HG02973 (cell line): ENCODE data around the gene CNTNAP2.

Experiments used
- ATAC-seq: cut with Tn5 transposase; IDR thresholded peaks from one replicate; pipeline ENCODE4 v1.9.1; 2021; ENCODE audit warnings: moderate library complexity; ENCODE audit not compliant: unreplicated experiment

Gene CNTNAP2

DNA sequence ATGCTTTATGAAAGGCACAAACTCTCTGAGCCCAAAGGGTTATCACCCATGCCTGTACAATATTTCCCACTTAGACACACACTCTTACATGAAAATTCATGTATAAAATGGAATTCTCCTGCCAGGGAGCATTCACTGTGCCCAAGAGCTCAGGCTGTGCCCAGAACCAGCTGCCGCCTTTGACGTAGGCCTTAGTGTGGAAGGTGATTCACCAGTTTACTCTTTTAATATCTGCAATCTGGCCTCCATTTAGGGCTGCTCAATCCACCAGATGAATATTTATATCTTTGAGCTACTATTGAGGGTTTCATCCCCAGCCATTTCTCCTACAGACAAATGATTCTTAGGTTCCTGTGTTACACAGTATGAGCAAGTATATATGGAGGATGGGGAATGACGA, 849.7 kb downstream of the CNTNAP2 start:
- ATAC-seq, result no peak

- no peak for ATAC-seq
Measured at GRCh38 chr7:146982482-146982881, 865.9 kb downstream of the CNTNAP2 start.

- ATAC-seq, result no peak
Measured at GRCh38 chr7:146991596-146991995, 875.0 kb downstream of the CNTNAP2 start.

DNA sequence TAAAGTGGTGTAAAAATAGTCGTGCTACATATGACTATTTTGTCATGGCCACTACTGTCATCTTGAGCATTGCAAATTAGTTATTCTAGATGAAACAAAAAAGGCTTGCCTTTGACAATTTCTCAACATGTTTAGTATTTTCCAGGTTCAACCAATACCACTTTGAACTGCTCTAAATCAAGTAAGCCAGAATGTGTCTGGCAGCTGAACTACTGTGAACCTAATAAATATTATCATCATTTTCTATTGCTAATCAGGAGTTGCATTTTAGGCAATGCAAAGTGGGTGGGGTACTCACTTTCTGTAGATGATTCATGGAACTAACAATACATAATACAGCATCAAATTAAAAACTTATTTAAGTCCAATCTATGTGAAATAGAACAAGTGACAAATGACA, 877.2 kb downstream of the CNTNAP2 start:
- no peak for ATAC-seq

DNA sequence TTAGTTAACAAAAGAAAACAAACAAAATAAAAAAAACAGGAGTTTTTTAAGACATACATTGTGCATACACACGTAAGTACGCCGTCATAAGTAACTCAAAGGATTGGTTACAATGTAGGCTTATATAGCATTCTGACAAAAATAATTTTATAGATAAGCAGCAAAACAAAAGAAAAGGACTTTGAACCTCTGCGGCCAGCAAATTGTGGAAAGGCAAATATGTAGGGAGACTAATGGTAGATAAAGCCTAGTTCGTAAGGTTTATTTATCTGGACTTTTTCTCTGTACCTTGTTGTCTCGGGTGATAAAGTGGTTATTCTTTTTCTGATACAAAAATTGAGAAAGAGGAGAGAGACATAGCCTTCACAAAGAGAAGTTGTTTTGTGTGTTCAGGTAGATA, 891.9 kb downstream of the CNTNAP2 start:
- no peak for ATAC-seq

- ATAC-seq, result no peak
Measured at GRCh38 chr7:147012666-147013065, 896.1 kb downstream of the CNTNAP2 start.

GRCh38 chr7:147013825-147014224, 897.2 kb downstream of the CNTNAP2 start:
- no peak for ATAC-seq

DNA sequence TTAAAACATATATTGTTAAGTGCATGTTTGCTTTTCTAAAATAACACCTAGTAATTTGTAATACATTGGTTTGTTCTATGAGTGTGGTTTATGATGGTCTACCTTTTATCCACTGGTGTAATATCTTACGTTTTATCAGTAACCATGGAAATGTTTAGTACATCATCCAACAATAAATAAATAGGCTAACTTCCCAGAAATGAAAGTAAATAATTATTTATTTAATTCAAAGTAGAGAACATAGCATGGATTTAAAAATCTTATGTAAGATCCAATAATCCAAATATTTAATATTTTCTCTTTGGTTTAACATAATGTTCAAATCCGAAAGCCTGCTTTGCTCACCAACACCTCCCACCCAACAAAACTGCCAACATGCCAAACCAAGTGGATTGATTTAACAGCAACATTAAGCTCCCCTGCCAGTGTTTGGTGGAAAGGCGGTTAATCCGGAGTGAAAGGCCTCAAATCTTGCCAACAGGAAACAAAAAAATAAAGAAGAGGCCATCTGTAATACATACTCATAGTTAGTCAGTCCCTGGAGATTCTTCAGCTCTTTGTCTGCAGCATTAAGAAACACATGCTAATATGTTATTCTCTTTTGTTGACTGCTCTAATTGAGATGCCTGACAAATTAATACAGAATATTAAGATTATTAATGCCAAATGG, 897.8 kb downstream of the CNTNAP2 start:
- no peak for ATAC-seq

DNA sequence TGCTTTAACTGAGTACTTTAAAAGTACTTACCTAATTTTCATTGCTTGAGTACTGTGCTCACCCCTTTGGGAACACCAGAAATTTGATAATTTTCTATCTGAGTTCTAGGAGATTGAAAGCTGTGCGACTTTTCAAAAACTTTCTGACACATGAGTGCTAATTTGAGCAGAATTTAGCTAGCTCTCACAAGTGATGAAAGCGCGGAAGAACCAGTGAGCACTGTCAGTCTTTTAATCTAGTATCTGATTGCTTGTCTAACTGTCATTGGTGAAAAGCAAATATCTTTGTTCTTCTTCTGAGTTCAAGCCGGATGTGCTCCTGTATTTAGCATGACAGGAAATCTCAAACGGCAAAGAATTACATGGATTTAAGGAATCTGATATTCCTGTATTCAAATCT, 899.4 kb downstream of the CNTNAP2 start:
- no peak for ATAC-seq

GRCh38 chr7:147022056-147022455, 905.5 kb downstream of the CNTNAP2 start:
- no peak for ATAC-seq

DNA sequence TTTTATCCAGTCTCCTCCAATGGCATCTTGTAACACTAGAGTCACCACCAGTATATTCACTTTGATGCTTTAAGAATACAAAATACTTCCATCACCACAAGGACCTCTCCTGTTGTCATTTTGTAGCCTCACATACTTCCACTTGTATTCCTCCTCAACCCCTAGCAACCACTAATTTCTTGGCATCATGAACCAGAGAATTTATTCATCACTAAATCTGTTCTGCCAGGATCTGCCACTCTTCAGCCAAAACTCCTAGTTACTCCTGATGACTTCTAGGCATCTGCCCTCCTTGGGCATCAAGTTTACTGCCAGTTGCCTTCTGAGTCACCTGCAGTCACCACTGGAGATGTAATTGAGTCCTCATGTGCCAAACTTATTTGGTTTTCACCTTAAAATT, 906.8 kb downstream of the CNTNAP2 start:
- no peak for ATAC-seq

- ATAC-seq, result no peak
Measured at GRCh38 chr7:147029953-147030352, 913.4 kb downstream of the CNTNAP2 start.

GRCh38 chr7:147033641-147034040, 917.0 kb downstream of the CNTNAP2 start:
- no peak for ATAC-seq

- ATAC-seq, result no peak
Measured at GRCh38 chr7:147041438-147041837, 924.8 kb downstream of the CNTNAP2 start.

DNA sequence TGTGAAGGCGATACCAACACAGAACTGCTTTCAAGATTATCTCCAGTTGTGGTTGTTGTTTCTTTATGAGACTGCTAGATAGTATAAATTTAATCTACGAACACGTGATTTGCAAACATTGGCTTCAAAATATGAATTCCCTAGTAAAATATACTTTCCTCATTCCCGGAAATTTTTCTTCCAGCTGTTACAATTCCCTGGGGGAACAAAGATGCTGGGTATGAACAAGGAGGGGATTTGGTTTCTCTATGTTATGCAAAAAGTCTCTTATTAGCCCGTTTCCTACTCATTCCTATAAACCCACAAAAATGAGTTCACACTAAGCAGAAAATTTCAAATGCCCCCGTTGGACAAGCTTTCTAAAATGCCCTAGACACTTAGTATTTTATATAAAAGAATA, 928.3 kb downstream of the CNTNAP2 start:
- ATAC-seq, result no peak

GRCh38 chr7:147047696-147048095, 931.1 kb downstream of the CNTNAP2 start:
- no peak for ATAC-seq

DNA sequence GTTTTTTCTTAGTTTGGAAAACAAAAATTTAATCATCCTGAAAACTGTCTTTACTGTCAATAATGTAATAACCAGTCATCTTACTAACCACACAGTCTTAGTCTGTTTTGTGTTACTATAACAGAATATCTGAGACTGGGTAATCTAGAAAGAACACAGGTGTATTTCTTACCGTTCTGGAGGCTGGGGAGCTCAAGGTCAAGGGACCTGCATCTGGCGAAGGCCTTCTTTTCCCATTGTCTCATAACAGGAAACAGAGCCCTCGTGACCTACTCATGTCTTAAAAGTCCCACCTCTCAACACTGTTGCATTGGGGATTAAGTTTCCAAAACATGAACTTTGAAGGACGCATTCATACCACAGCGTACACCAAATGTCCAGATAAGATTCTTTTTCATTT, 932.3 kb downstream of the CNTNAP2 start:
- no peak for ATAC-seq

- ATAC-seq, result no peak
Measured at GRCh38 chr7:147052818-147053217, 936.2 kb downstream of the CNTNAP2 start.

GRCh38 chr7:147053746-147054145, 937.1 kb downstream of the CNTNAP2 start:
- ATAC-seq, result no peak

DNA sequence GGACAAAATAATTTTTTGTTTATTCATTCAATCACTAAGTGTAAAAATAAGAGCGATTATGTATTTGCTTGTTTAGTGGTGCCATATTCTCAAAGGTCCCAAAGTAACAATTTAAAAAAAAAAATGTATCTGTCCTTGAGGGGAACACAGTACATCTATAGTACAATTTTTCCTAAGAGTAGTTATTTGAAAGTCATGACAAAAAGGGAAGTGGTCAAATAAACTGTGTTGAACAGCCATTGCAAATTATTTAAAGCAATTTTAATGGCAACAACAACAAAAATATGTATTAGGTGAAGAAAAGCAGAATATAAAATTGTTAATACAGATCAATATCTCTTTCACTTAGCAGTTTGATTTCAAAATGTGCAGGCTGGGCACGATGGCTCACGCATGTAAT, 943.5 kb downstream of the CNTNAP2 start:
- no peak for ATAC-seq

DNA sequence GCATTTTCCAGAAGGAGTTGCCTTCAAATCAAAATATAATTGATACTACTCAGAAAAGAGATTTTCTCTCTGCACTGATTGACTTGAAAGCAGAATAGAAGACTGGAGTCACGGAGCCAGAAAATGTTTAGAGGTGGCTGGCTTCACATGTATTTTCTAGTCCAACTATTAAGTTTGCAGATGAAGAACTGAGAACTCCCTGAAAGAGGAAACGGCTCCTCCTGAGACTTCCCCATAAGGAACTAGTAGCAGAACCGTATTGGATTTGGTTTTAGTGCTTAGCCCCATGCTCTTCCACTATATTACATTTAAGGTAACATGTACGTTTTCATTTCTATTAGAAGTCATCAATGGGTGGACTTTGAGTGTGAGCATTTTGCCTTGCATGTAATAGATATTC, 946.3 kb downstream of the CNTNAP2 start:
- ATAC-seq, result no peak

- ATAC-seq, result no peak
Measured at GRCh38 chr7:147068842-147069241, 952.2 kb downstream of the CNTNAP2 start.

- ATAC-seq, result no peak
Measured at GRCh38 chr7:147069771-147070170, 953.2 kb downstream of the CNTNAP2 start.
